Pulmonary artery endothelial cell (primary cell): ENCODE measurements around the gene GRID1. TPM values are rescaled to one million over a fixed set of nuclear protein-coding genes. Genes with fewer than 3 reads are reported as not detected.

Experiments used
- DNase-seq: peaks from one replicate; pipeline ENCODE4 v3.0.0-alpha.2; 2011; ENCODE audit warnings: low read depth, low spot score
- total RNA-seq: library from RNA; depleted of rRNA; stranded (reverse); fragments of >200 nt; gene quantifications from 2 replicates; pipeline ENCODE4 v1.2.3, GENCODE V29; 2014

GRID1 gene
- total RNA-seq, 1 donor from 2014 or later = not detected

- DNase-seq = no peak
These were observed 700.5 kb downstream of the GRID1 start for GRCh38 chr10:85666102-85666501.

GRCh38 chr10:85665681-85666080 is 700.9 kb downstream of the GRID1 start:
- no peak for DNase-seq

- no peak for DNase-seq
These were observed 701.5 kb downstream of the GRID1 start for GRCh38 chr10:85665078-85665477.

DNA sequence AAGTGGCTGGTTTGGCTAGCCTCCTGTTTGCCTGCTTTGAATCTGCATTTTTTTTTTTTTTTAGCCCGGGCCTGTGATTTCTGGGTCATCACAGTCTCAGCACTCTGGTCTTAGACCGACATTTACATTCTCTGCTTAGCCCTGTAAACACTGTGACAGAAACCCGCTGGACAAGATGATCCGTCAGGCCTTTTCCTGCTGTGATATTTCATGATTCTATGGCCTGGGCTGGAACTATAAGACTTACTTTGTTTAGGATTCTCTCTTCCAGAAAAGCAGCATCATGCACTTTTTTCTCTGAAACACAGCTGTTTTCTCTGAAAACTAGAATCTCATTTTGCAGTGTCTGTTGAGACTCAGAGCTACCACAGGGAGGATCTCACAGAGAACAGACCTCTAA is 705.5 kb downstream of the GRID1 start:
- DNase-seq = no peak

- no peak for DNase-seq
These were observed 707.3 kb downstream of the GRID1 start for GRCh38 chr10:85659331-85659730.

DNA sequence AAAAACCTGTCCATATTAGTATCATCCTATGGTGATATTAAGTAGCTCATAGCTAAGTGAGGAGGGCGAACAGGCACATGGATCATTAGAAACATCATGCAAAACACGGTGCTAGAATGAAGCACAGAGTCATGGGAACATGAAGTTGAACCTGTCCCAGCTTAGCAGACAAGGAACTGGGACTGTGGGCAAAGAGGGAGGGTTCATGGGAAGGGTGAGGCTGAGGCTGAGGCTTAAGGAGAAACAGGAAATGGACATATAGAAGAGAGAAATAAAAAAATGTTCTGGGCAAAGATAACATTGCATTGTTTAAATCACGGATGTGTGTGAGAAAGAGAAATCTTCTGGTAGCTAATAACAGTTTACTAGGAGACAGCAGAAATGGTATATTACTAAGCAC is 708.1 kb downstream of the GRID1 start:
- DNase-seq = no peak

DNA sequence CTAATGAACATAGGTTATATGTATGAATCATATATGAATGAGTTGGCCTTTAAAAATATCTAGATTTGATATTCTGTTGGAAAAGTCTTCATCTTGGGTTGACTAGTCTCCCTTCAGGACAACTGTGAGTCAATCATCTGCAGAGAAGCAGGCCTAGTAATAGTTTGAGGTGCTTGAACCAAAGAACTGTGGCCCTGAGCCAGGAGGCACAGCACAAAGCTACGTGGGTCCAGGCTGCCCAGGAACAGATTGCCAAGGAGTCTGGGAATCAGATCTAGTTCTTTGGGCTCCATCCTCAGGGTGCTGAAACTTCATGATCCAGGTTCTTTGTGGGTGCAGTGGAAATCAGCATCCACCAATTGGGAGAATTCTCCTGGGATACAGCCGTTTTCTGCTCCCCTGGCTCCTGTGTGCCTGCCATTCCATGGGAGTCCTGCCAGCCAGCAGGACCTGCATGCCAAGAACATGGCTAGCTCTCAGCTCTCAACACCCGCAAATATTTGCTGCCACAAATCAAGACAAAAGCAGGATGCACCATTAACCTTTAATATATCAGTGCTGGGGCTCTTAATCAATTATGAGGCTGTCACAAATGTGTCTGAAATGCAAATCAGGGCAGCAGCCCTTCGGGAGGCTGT is 709.0 kb downstream of the GRID1 start:
- no peak for DNase-seq

- DNase-seq = no peak
These were observed 711.2 kb downstream of the GRID1 start for GRCh38 chr10:85655411-85655810.

DNA sequence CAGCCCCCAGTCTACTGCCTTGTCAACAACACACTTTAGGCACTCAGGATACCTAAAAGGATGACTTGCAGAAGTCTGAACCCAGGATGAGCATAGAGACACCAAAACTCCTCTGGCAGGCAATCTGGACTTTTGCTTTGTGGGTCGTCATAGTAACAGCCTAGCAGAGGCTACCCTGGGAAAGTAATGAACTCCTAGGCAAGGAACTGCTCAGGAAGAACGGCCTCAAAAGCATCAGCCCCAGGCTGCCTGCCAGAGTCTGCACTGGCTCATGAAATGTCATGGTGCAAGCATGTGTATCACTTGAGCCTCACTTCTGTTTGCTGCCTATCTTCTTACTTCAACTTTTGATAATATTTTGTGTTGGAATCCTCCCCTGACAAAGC is 715.1 kb downstream of the GRID1 start:
- DNase-seq = no peak

GRCh38 chr10:85650791-85651496 is 715.7 kb downstream of the GRID1 start:
- DNase-seq = no peak

DNA sequence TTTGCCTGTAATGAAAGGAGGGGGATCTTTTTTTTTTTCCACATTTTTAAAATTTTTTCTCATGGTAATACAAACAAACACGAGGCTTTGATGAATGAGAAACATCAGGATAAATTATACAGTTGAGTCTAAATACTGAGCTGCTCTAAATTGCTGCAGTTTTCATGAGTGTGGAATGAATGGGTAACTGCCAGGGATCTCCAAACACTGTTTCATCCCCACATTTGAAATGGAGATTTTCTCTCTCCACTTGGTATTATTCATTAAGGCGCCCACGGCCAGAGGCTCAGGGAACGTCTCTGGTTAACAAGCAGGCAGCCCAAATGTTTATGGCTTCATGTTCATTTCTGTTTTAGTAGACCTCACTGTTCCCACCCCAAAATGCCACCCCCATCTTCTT is 717.1 kb downstream of the GRID1 start:
- DNase-seq = no peak

DNA sequence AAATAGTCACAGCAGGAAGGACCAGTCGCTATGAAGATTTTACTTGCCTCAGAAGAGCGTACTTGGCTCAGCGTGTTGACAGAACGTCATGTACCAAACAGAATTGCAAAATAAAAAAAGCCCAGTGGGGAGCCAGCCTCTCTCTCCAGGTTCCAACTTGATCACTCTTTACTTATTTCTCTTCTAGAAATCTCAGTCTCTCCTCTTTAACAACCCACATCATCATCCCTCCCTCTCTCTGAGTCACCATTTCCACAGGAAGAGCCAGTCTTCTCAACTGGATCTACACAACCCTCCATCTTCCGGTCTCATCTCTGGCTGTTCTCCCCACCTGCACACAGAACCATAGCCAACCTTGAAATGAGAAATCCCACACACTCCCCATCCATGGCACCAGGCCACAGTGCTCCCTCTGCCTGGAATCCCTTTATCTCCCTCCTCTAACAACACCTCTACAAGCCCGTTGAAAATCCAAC is 718.3 kb downstream of the GRID1 start:
- DNase-seq = no peak

DNA sequence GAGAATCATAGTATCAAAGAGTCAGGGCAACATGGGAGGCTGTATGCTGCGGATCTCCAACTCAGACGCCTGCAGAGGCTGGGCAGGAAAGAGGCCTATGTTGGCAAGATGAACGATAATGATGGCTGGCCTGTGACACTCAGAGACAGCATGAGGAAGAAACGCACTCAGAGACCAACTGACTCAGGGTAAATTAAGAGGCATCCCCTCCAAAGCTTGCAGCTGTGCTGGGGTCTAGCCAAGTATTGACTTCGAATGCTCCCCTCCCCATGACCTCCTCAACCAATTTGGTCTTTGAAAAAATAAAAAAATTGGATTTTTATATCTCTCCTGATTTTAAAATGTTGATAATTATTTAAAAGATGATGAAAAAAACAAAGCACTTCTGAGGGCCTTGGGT is 718.9 kb downstream of the GRID1 start:
- no peak for DNase-seq

- no peak for DNase-seq
These were observed 720.5 kb downstream of the GRID1 start for GRCh38 chr10:85645926-85646711.

GRCh38 chr10:85645053-85645452 is 721.5 kb downstream of the GRID1 start:
- DNase-seq = no peak

GRCh38 chr10:85643845-85644525 is 722.6 kb downstream of the GRID1 start:
- no peak for DNase-seq

DNA sequence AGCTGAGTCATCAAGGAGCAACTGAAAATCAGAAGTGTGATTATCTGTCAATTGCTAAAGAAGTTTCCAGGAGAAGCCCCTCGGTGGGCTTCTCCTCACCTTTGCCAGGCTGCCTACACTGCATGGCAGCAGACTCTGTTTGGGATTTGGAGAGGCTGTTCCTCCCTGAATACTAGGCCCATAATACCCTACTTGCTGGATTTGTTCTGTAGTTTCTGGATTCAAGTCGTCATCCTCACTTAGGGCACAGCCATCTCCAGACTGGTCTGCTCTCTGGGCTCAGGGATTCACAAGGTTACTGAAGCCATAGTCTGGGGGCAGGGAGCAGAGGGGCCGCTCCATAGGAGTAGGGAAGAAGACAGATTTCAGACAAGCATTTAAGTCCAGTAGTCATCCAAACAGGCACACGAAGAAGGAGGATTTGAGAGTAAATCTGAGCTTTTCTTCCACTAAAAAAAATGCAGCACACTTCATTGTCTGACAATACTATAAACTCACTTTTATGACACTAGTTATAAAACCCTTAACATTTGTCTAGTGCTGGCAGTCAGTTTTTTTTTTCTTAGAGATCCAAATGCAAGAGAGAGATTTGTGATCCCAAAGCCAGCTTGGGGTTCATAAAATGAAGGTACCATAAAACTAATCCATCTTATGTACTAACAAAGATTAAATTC is 723.3 kb downstream of the GRID1 start:
- no peak for DNase-seq

DNA sequence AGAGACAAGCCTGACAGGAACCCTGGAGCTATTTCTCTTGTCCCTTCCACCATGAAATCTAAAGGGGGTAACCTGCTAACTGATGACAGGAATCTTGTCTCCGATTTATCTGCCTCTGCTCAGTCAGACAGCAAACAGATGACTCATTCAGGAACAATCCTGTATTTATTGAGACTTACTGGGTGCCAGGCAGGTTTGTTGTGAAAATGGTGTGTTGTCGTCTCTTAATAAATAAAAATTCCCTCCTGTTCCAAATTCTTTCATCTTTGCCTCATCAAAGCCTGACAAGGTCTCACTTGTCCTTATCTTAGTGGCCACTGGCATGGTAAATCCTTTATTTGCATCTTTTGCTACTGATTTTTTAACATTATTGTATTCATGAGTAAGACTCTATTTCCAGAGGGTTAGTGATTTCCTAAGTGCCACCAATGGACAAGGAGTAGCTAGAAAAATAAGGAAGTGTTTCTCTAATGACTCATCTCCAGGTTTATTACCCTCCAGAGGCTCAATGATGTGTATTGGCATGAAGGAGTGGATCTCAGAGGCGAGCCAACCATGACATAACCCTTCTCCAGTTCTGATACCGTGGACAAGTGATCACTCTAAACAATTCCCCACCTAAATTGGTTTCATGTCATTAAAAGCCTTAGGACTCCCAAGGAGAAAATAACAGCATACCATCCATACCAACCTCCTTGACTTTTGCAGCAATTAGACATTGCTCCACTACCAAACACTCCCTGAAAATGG is 724.0 kb downstream of the GRID1 start:
- DNase-seq = no peak

GRCh38 chr10:85642082-85642420 is 724.5 kb downstream of the GRID1 start:
- no peak for DNase-seq

DNA sequence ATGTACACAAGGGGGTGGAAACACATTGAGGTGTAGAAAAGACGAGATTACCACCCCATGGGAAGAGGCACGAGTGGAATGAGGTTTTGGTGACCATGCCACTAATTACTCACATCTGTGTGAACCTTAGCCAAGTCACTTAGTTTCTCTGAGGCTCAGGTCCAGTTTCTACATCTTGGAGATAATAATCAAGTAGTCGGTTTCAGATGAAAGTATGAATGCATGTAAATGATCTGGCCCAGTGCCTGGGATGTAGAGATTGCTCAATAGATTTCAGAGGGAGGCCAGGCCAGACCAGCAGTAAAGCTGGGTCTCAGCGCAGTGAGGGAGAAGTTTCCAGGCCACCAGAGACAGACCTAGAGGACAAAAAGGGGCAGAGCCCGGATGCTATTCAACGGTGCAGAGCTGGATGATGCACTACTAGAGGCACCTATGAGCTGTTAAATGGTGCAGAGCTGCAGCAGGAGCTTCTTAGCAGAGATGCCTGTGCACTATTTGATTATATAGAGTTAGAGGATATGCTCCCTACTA is 725.1 kb downstream of the GRID1 start:
- DNase-seq = no peak
